CD8-positive, alpha-beta memory T cell (primary cell): Measurements from ENCODE around the gene SLC45A2. TPM values are rescaled to one million over a fixed set of nuclear protein-coding genes. Genes with fewer than 3 reads are reported as not detected.

Experiments used
- CTCF ChIA-PET: fragments of 350-600 bp; sonication (Branson Sonifier 250); formaldehyde crosslinking; loops from one replicate; lab custom pipeline; 2021; ENCODE audit warnings: antibody characterized with exemption; lab: Charles Lee
- POLR2A ChIA-PET: fragments of 350-600 bp; sonication (Branson Sonifier 250); formaldehyde crosslinking; loops from one replicate; lab custom pipeline; 2021; ENCODE audit warnings: antibody characterized with exemption; lab: Charles Lee
- DNase-seq, 5 donors: peaks; one replicate each; pipeline versions ENCODE4 v3.0.0 to v3.0.0-alpha.2; 2020 to 2022; ENCODE audit warnings: mixed read lengths in 1 of 5
- H3K27ac ChIP-seq: one replicate; pipeline ENCODE4 v1.7.0; 2013; ENCODE audit warnings: low read depth, mild to moderate bottlenecking, low read length, moderate library complexity
- H3K27me3 ChIP-seq: 2 replicates; pipeline ENCODE4 v1.7.0; 2013; ENCODE audit warnings: low read length, mild to moderate bottlenecking; ENCODE audit not compliant: insufficient read depth, poor library complexity, severe bottlenecking
- H3K36me3 ChIP-seq: 2 replicates; pipeline ENCODE4 v1.7.0; 2013; ENCODE audit warnings: mild to moderate bottlenecking, low read length, moderate library complexity; ENCODE audit not compliant: insufficient read depth
- H3K4me1 ChIP-seq: 2 replicates; pipeline ENCODE4 v1.7.0; 2013; ENCODE audit warnings: mild to moderate bottlenecking, low read length, moderate library complexity; ENCODE audit not compliant: insufficient read depth
- H3K4me3 ChIP-seq: 2 replicates; pipeline ENCODE4 v1.7.0; 2013; ENCODE audit warnings: mild to moderate bottlenecking, low read length
- H3K9me3 ChIP-seq: 2 replicates; pipeline ENCODE4 v1.7.0; 2013; ENCODE audit warnings: mild to moderate bottlenecking, low read length
- H3K27ac Mint-ChIP-seq, 8 donors: one replicate each; pipeline ENCODE4 v1.8.0; 2020 to 2021; ENCODE audit warnings: mixed read lengths in 8 of 8, mild to moderate bottlenecking in 6 of 8, inconsistent platforms in 3 of 8, moderate library complexity in 3 of 8
- H3K27me3 Mint-ChIP-seq, 2 donors: one replicate each; pipeline ENCODE4 v1.8.0; 2020 to 2021; ENCODE audit warnings: mixed read lengths in 2 of 2, mild to moderate bottlenecking in 1 of 2, moderate library complexity in 1 of 2
- H3K36me3 Mint-ChIP-seq, 3 donors: one replicate each; pipeline ENCODE4 v1.8.0; 2020 to 2021; ENCODE audit warnings: mixed read lengths in 3 of 3, inconsistent platforms in 1 of 3, mild to moderate bottlenecking in 1 of 3
- H3K4me1 Mint-ChIP-seq, 3 donors: one replicate each; pipeline ENCODE4 v1.8.0; 2020 to 2021; ENCODE audit warnings: mixed read lengths in 3 of 3, inconsistent platforms in 1 of 3, mild to moderate bottlenecking in 1 of 3
- H3K4me3 Mint-ChIP-seq, 7 donors: one replicate each; pipeline ENCODE4 v1.8.0; 2020 to 2021; ENCODE audit warnings: mixed read lengths in 7 of 7, mild to moderate bottlenecking in 6 of 7, moderate library complexity in 4 of 7, inconsistent platforms in 2 of 7
- H3K9me3 Mint-ChIP-seq, 5 donors: one replicate each; pipeline ENCODE4 v1.8.0; 2020 to 2022; ENCODE audit warnings: mixed read lengths in 5 of 5, mild to moderate bottlenecking in 3 of 5, moderate library complexity in 2 of 5, inconsistent platforms in 1 of 5
- polyA plus RNA-seq: library from polyadenylated mRNA; unstranded; fragments of 300-500 nt; fragmentation: Illumina TruSeq; gene quantifications from one replicate; pipeline ENCODE4 v1.2.3, GENCODE V29; 2021
- total RNA-seq, 2 experiments: library from RNA; stranded (reverse); gene quantifications; one replicate each; pipeline ENCODE4 v1.2.3, GENCODE V29; 2021

Gene SLC45A2
- total and polyA plus RNA-seq, 3 experiments from 2014 or later = not detected

DNA sequence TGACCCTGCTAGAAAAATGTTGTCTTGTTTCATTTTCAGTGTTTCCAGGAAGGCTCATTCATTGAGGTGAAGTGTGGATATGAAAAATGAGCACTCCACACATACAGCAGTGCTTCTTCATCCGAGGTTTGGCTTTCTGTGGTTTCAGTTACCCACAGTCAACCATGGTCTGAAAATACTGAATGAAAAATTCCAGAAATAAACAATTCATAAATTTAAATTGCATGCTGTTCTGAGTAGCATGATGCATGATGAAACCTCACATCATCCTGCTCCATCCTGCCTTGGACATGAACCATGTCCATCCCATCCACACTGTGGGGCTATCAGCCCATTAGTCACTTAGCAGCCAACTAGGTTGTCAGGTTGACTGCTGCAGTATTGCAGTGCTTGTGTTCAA lies 10.4 kb upstream of the SLC45A2 start:
- Histone ChIP-seq H3K36me3 (no peaks in the 10 kb centered on the region), H3K4me3 (no peak overlapping the region), H3K4me1 (no peaks in the 10 kb centered on the region), H3K27me3 (no peaks in the 10 kb centered on the region), H3K27ac (no peak overlapping the region), H3K9me3 (no peaks in the 10 kb centered on the region)
- peaks cover 4 to 44% (median 16%) of the 10 kb centered on the region in 3 donors for H3K36me3 Mint-ChIP-seq
- no peaks in the 10 kb centered on the region for H3K27me3 Mint-ChIP-seq
- no peak for DNase-seq
- peaks cover 3 to 6% (median 6%) of the 10 kb centered on the region in 3 donors for H3K4me1 Mint-ChIP-seq
- H3K27ac Mint-ChIP-seq = no peak overlapping the region
- ChIA-PET POLR2A (no interaction called here), CTCF (no interaction called here)
- H3K4me3 Mint-ChIP-seq = no peak overlapping the region
- no peaks in the 10 kb centered on the region for H3K9me3 Mint-ChIP-seq

GRCh38 chr5:33992864-33993263 lies 8.4 kb upstream of the SLC45A2 start:
- ChIA-PET CTCF (no interaction called here), POLR2A (no interaction called here)
- Mint-ChIP-seq H3K27me3 (no peaks in the 10 kb centered on the region), H3K4me1 (peaks cover 3 to 6% (median 6%) of the 10 kb centered on the region in 3 donors), H3K36me3 (peaks cover 12 to 50% (median 30%) of the 10 kb centered on the region in 3 donors), H3K27ac (peak overlapping the region in 2 of 8 donors; percentile 49 to 80), H3K9me3 (no peaks in the 10 kb centered on the region), H3K4me3 (no peak overlapping the region)
- Histone ChIP-seq H3K27me3 (no peaks in the 10 kb centered on the region), H3K36me3 (peaks cover 10% of the 10 kb centered on the region), H3K9me3 (no peaks in the 10 kb centered on the region), H3K4me3 (no peak overlapping the region), H3K27ac (no peak overlapping the region), H3K4me1 (no peaks in the 10 kb centered on the region)
- no peak for DNase-seq

DNA sequence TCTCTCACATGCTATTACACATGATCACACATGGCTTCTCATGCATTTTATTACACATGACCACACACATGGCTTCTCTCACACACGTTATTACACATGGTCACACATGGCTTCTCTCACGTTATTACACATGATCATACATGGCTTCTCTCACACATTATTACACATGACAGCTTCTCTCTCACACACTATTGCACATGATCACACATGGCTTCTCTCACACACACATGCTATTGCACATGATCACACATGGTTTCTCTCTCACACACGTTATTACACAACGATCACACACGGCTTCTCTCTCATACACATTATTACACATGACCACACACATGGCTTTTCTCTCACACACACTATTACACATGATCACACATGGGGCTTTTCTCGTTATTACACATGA lies 954 bp upstream of the SLC45A2 start:
- H3K27ac Mint-ChIP-seq = no peak overlapping the region
- ChIA-PET POLR2A (no interaction called here), CTCF (no interaction called here)
- Histone ChIP-seq H3K4me3 (no peak overlapping the region), H3K9me3 (peaks cover 5% of the 10 kb centered on the region), H3K4me1 (no peaks in the 10 kb centered on the region), H3K27me3 (no peaks in the 10 kb centered on the region), H3K27ac (no peak overlapping the region), H3K36me3 (peaks cover 11% of the 10 kb centered on the region)
- H3K9me3 Mint-ChIP-seq = no peaks in the 10 kb centered on the region
- peaks cover 9 to 26% (median 17%) of the 10 kb centered on the region in 3 donors for H3K36me3 Mint-ChIP-seq
- DNase-seq = no peak
- H3K4me3 Mint-ChIP-seq = no peak overlapping the region
- H3K27me3 Mint-ChIP-seq = peaks cover 0 to 4% of the 10 kb centered on the region in 2 donors
- no peaks in the 10 kb centered on the region for H3K4me1 Mint-ChIP-seq

- Histone ChIP-seq H3K4me1 (no peaks in the 10 kb centered on the region), H3K9me3 (peaks cover 5% of the 10 kb centered on the region), H3K27me3 (no peaks in the 10 kb centered on the region), H3K27ac (no peak overlapping the region), H3K4me3 (no peak overlapping the region), H3K36me3 (peaks cover 11% of the 10 kb centered on the region)
- Mint-ChIP-seq H3K36me3 (peaks cover 9 to 20% (median 11%) of the 10 kb centered on the region in 3 donors), H3K4me3 (no peak overlapping the region), H3K27ac (no peak overlapping the region), H3K27me3 (peaks cover 0 to 4% of the 10 kb centered on the region in 2 donors), H3K4me1 (no peaks in the 10 kb centered on the region), H3K9me3 (no peaks in the 10 kb centered on the region)
- ChIA-PET CTCF (no interaction called here), POLR2A (no interaction called here)
- no peak for DNase-seq
These were observed 315 bp downstream of the SLC45A2 start for GRCh38 chr5:33984178-33984577.

DNA sequence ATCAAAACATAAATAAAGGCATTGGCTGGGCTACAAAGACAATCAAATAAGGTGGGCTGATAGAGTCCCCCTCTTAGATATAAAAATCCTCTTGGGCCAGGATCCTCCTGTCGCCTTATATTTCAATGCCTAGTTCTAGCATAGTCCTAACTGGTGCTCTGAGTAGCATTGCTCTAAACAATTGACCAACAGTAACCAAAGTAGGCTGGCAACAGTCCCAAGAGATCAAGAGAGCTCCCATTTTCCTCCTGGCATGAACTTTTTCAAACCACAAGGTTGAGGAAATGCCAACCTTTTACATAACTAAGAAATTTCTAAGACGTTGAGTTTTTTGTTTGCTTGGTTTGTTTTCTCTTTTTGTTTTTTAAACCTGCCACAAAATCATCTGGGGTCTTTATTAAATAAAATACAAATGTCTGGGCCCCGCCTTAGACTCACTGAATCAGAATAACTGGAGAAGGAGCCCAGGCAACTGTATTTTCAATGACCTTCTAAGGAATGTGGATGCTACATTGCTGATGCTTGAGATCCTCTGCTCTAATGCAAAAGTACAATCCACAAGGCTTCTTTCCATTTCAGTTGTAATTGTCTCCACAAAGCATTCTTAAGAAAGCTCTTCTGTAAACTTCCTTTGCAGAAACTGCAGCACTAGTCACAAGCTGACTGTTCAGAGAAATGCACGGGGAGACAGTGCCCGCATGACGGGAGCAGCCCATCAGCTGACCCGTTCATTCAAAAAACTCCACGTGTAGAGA lies 2.9 kb downstream of the SLC45A2 start:
- H3K36me3 Mint-ChIP-seq = no peaks in the 10 kb centered on the region
- Histone ChIP-seq H3K9me3 (peaks cover 5% of the 10 kb centered on the region), H3K27me3 (no peaks in the 10 kb centered on the region), H3K27ac (no peak overlapping the region), H3K36me3 (no peaks in the 10 kb centered on the region), H3K4me1 (no peaks in the 10 kb centered on the region), H3K4me3 (no peak overlapping the region)
- H3K4me1 Mint-ChIP-seq = no peaks in the 10 kb centered on the region
- ChIA-PET POLR2A (no interaction called here), CTCF (no interaction called here)
- peaks cover 0 to 5% of the 10 kb centered on the region in 2 donors for H3K27me3 Mint-ChIP-seq
- H3K4me3 Mint-ChIP-seq = no peak overlapping the region
- H3K27ac Mint-ChIP-seq = no peak overlapping the region
- no peaks in the 10 kb centered on the region for H3K9me3 Mint-ChIP-seq
- no peak for DNase-seq

GRCh38 chr5:33980030-33980429 lies 4.5 kb downstream of the SLC45A2 start:
- H3K4me3 Mint-ChIP-seq = no peak overlapping the region
- ChIA-PET CTCF (no interaction called here), POLR2A (no interaction called here)
- H3K4me1 Mint-ChIP-seq = no peaks in the 10 kb centered on the region
- no peaks in the 10 kb centered on the region for H3K9me3 Mint-ChIP-seq
- no peaks in the 10 kb centered on the region for H3K4me1 ChIP-seq
- no peak overlapping the region for H3K27ac Mint-ChIP-seq
- H3K36me3 ChIP-seq = no peaks in the 10 kb centered on the region
- H3K27me3 Mint-ChIP-seq = peaks cover 2 to 5% of the 10 kb centered on the region in 2 donors
- no peak for DNase-seq
- H3K27ac ChIP-seq = no peak overlapping the region
- peaks cover 2% of the 10 kb centered on the region for H3K9me3 ChIP-seq
- H3K27me3 ChIP-seq = no peaks in the 10 kb centered on the region
- no peak overlapping the region for H3K4me3 ChIP-seq
- H3K36me3 Mint-ChIP-seq = no peaks in the 10 kb centered on the region

GRCh38 chr5:33978306-33978705 lies 6.2 kb downstream of the SLC45A2 start:
- no peak overlapping the region for H3K27ac ChIP-seq
- Mint-ChIP-seq H3K4me1 (peaks cover 0 to 3% (median 0%) of the 10 kb centered on the region in 3 donors), H3K36me3 (no peaks in the 10 kb centered on the region), H3K9me3 (no peaks in the 10 kb centered on the region), H3K27me3 (peaks cover 5 to 9% of the 10 kb centered on the region in 2 donors), H3K4me3 (no peak overlapping the region), H3K27ac (no peak overlapping the region)
- peaks cover 5% of the 10 kb centered on the region for H3K4me1 ChIP-seq
- DNase-seq = no peak
- no peak overlapping the region for H3K4me3 ChIP-seq
- POLR2A ChIA-PET = no interaction called here
- no peaks in the 10 kb centered on the region for H3K27me3 ChIP-seq
- CTCF ChIA-PET = no interaction called here
- H3K9me3 ChIP-seq = no peaks in the 10 kb centered on the region
- H3K36me3 ChIP-seq = no peaks in the 10 kb centered on the region

GRCh38 chr5:33976307-33976706 lies 8.2 kb downstream of the SLC45A2 start:
- no peaks in the 10 kb centered on the region for H3K9me3 ChIP-seq
- CTCF ChIA-PET = no interaction called here

More at GRCh38 chr5:33976307-33976706, 8.2 kb downstream of the SLC45A2 start:
- no peak for DNase-seq
- Histone ChIP-seq H3K27ac (no peak overlapping the region), H3K27me3 (no peaks in the 10 kb centered on the region), H3K4me1 (peaks cover 5% of the 10 kb centered on the region), H3K36me3 (no peaks in the 10 kb centered on the region), H3K4me3 (no peak overlapping the region)
- Mint-ChIP-seq H3K27ac (no peak overlapping the region), H3K9me3 (no peaks in the 10 kb centered on the region), H3K4me1 (peaks cover 0 to 7% (median 0%) of the 10 kb centered on the region in 3 donors), H3K27me3 (peaks cover 5 to 13% of the 10 kb centered on the region in 2 donors), H3K4me3 (no peak overlapping the region), H3K36me3 (no peaks in the 10 kb centered on the region)
- POLR2A ChIA-PET = no interaction called here
